Measurements from ENCODE around the gene EMC8. TPM values are rescaled to one million over a fixed set of nuclear protein-coding genes. Genes with fewer than 3 reads are reported as not detected.
A peak's percentile ranks its signal among the peaks of the same experiment; 100 is the strongest.

EMC8 gene
- total RNA-seq, 4 donors from 2014 or later: 23.4 to 32.5 (median 26.8) TPM

GRCh38 chr16:85749771-85750145, 49.6 kb downstream of the EMC8 start:
- Histone ChIP-seq H3K27me3 (no peaks in the 10 kb centered on the region), H3K27ac (no peak overlapping the region), H3K4me1 (peaks cover 0 to 31% (median 18%) of the 10 kb centered on the region in 3 donors), H3K9me3 (no peaks in the 10 kb centered on the region), H3K36me3 (no peaks in the 10 kb centered on the region), H3K4me3 (peak overlapping the region in 1 of 2 donors; percentile 65)
- WGBS, 2 donors (ENCODE audit: low coverage in 1 of 2): 67 to 80% methylated on average over 1 to 3 of the region's 14 CpGs
- ATAC-seq: no peak
- TF ChIP-seq POLR2AphosphoS5 (IDR thresholded peaks at IDR 0.05): no peak
- no peak for TF ChIP-seq POLR2A (IDR thresholded peaks at IDR 0.05)
- no peak for TF ChIP-seq CTCF (IDR thresholded peaks at IDR 0.05)
- no peak for TF ChIP-seq EP300 (IDR thresholded peaks at IDR 0.05)

DNA sequence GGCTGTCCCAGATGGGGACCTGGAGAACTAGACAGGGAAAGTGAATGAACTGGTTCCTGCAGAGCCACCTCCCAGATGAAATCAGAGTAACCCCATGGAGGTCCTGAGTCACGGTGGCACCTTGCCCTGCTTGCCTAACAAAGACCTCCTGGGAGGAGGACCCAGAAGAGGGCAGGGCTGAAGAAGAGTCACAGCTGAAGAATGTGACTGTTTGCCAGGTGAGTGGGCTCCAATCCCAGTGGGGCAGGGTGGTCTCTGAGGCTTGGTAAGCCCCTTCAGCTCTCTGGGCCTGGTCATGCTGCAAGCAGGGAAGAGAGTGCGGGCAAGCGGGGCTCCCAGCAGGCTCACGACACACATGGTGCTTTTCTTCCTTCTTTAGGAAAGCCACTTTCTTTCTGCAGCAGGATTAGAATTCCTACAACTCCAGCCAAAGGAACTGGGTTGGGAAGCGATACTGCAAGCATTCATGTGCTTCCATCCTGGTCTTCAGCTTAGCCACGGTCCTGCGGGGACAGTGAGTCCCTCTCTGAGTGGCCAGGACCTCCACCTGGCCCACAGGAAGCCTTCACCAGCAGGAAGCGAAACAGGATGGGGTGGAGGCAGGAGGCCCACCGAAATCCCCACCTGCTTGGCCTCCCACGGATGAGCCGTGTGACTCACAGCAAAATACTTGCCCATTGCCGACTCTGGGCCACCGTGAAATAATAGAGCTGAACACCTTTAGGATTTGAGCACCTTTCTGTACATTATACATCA, 52.7 kb downstream of the EMC8 start:
- Histone ChIP-seq H3K36me3 (no peaks in the 10 kb centered on the region), H3K4me3 (no peak overlapping the region), H3K4me1 (peaks cover 0 to 22% (median 14%) of the 10 kb centered on the region in 3 donors), H3K9me3 (no peaks in the 10 kb centered on the region), H3K27ac (no peak overlapping the region), H3K27me3 (no peaks in the 10 kb centered on the region)
- TF ChIP-seq CTCF (IDR thresholded peaks at IDR 0.05): no peak
- TF ChIP-seq EP300 (IDR thresholded peaks at IDR 0.05): no peak
- TF ChIP-seq POLR2A (IDR thresholded peaks at IDR 0.05): no peak
- TF ChIP-seq POLR2AphosphoS5 (IDR thresholded peaks at IDR 0.05): no peak
- no peak for ATAC-seq
- 80 to 100% methylated on average over 2 of the region's 13 CpGs for WGBS, 2 donors (ENCODE audit: low coverage in 1 of 2)

- Histone ChIP-seq H3K27me3 (no peaks in the 10 kb centered on the region), H3K36me3 (no peaks in the 10 kb centered on the region)
- no peak for TF ChIP-seq POLR2AphosphoS5 (IDR thresholded peaks at IDR 0.05)
- no peak for TF ChIP-seq CTCF (IDR thresholded peaks at IDR 0.05)
- no peak for TF ChIP-seq EP300 (IDR thresholded peaks at IDR 0.05)
- TF ChIP-seq POLR2A (IDR thresholded peaks at IDR 0.05): no peak
Measured at GRCh38 chr16:85738923-85739715, 60.2 kb downstream of the EMC8 start.

DNA sequence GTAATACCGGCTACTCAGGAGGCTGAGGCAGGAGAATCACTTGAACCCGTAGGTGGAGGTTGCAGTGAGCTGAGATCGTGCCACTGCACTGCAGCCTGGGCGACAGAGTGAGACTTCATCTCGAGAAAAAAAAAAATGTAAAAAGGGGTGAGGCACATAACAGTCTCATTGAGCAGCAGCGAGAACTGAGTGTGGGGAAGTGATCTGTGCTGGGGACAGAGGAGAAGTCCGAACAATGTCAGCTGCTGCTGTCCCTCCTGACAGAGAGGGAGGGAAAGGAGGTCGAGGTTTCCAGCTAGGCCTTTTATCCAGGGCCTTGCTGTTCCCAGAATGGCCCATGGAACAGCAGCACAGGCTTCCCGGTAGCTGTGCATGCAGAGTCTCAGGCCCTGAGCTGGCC, 62.4 kb downstream of the EMC8 start:
- no peak for ATAC-seq
- 60 to 86% methylated on average over 1 to 9 of the region's 9 CpGs for WGBS, 2 donors (ENCODE audit: low coverage in 1 of 2)
- H3K27ac ChIP-seq: no peak overlapping the region

More at GRCh38 chr16:85738923-85739715, 60.2 kb downstream of the EMC8 start:
- WGBS, 2 donors (ENCODE audit: low coverage in 1 of 2): 68 to 77% methylated on average over 3 to 9 of the region's 13 CpGs
- no peak overlapping the region for H3K27ac ChIP-seq
- H3K9me3 ChIP-seq: no peaks in the 10 kb centered on the region
- H3K4me1 ChIP-seq: no peaks in the 10 kb centered on the region
- H3K4me3 ChIP-seq: no peak overlapping the region
- ATAC-seq: no peak

More for the DNA sequence above, 62.4 kb downstream of the EMC8 start:
- H3K4me3 ChIP-seq: no peak overlapping the region
- no peak for TF ChIP-seq CTCF (IDR thresholded peaks at IDR 0.05)
- no peak for TF ChIP-seq POLR2A (IDR thresholded peaks at IDR 0.05)
- TF ChIP-seq POLR2AphosphoS5 (IDR thresholded peaks at IDR 0.05): no peak
- no peak for TF ChIP-seq EP300 (IDR thresholded peaks at IDR 0.05)
- H3K4me1 ChIP-seq: no peaks in the 10 kb centered on the region
- H3K36me3 ChIP-seq: no peaks in the 10 kb centered on the region
- H3K27me3 ChIP-seq: no peaks in the 10 kb centered on the region
- H3K9me3 ChIP-seq: no peaks in the 10 kb centered on the region

Data from gastroesophageal sphincter (tissue), 4 donors.